CD4-positive, alpha-beta T cell treated with Interferon alpha-2 for 1 hour (primary cell): ENCODE measurements around the gene SHISA6.

Experiments used
- DNase-seq, 2 donors: peaks; one replicate each; pipeline ENCODE4 v3.0.0-alpha.2; 2020 to 2022

Gene SHISA6

GRCh38 chr17:11240841-11241610, at the start of gene SHISA6:
SHISA6 (plus strand) TSS chr17:11241213.
- no peak for DNase-seq

- no peak for DNase-seq
Observed at GRCh38 chr17:11195801-11196200, 45.2 kb upstream of the SHISA6 start.

GRCh38 chr17:11204991-11205390, 36.0 kb upstream of the SHISA6 start:
- no peak for DNase-seq

- no peak for DNase-seq
Observed at GRCh38 chr17:11205659-11206058, 35.4 kb upstream of the SHISA6 start.

DNA sequence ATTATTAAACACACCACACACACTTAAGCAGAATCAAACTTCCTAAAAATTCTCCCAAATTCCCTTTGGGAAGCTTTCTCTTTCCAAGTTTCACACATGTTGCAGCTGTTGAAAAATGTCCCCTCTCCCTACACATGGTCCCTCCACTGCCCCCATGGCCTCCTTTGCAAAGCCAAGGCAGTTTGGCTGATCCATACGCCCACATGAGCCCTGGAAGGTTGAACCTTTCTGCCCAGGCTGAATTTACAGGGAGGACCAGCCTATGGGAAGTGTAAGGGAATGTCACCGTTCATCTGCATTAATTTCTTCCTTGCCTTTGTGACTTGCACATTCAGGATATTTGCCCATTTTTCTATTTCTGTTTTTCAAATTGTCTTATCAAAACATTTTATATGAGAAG, 31.1 kb upstream of the SHISA6 start:
- no peak for DNase-seq

- DNase-seq: no peak
Observed at GRCh38 chr17:11212792-11213191, 28.2 kb upstream of the SHISA6 start.

DNA sequence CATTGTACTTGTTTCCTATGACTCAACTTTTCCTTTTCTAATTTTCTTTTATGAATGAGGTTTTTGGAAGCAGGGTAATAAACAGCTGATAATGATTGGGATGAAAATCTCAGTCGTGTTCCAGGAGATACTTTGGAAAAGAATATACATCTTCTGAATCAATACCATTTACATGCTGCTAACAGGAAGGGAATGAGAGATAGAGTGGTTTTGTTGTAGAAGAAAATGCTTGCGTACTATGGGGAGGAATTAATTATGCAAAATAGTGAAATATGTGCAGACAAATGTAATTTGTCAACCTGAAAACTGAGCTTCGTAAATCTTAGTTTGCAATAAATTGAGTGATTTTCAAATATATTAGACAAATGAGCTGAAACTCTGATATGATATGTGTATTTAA, 24.0 kb upstream of the SHISA6 start:
- no peak for DNase-seq

DNA sequence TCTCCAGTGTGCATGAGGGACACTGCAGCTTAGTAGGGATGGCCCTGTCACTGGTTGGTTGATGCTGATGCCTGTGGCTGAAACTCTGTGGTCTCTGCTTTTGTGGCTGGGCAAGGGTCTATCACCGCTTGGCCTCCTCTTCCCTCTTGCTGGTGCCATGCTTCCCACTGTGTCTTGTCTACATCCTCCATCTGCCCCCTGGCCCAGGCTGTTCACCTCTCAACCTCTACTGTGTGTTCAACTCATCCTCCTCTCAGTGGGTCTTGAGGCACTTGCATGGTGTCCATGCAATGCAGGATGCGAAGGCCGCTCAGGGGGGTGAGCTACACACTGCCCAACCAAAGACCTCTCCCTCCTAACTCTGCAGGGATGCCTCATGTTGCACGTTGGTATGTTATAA, 19.8 kb upstream of the SHISA6 start:
- DNase-seq: no peak

DNA sequence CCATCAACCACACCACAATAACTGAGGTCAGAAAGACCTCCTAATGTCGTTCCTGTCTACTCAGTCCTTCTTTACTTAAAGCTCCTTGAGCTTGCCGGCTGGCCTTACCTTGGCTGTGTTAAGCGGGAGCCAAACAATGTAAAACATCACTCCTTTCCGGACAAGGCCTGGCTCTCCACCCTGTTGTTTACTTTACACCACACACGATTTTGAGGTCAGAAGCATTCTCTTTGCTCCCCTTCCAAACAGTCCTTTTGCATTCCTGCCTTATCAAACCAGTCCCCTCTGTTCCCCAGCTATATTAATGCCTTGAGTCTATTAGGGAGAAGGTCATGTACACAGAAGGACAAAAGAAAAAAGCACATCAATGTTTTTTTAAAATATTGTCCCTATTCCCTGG, 19.3 kb upstream of the SHISA6 start:
- no peak for DNase-seq

- no peak for DNase-seq
Observed at GRCh38 chr17:11238705-11239104, 2.3 kb upstream of the SHISA6 start.

DNA sequence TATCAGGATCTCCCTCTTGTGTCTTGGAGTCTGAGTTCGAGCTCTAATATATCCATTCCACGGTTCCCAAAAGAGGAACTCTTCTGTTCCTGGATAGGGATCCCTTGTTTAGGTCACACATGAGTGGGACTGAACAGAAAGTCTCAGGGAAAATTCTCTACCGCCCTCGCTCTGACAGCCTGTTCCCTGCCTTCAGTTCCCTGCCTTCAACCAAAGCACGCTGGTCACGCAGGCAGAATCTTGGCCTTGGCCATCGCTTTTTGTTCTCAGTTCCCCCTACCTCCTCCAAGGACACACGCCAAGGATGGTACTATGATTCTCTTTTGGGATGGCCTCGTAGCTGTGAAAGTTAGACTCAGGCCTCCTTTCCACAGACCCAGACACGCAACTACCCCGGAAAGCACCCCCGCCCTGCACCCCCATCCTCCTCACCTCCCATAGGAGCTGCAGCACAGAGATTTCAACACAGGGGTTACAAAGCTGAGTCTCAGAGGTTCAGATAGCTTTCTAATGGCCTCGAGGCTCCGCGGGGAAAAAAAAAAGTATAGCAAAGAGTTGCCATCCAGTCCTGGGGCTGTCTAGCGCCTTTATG, 1.5 kb upstream of the SHISA6 start:
- DNase-seq: no peak

- no peak for DNase-seq
Observed at GRCh38 chr17:11240041-11240840, 772 bp upstream of the SHISA6 start.

- DNase-seq: no peak
Observed at GRCh38 chr17:11241611-11242226, 706 bp downstream of the SHISA6 start.

DNA sequence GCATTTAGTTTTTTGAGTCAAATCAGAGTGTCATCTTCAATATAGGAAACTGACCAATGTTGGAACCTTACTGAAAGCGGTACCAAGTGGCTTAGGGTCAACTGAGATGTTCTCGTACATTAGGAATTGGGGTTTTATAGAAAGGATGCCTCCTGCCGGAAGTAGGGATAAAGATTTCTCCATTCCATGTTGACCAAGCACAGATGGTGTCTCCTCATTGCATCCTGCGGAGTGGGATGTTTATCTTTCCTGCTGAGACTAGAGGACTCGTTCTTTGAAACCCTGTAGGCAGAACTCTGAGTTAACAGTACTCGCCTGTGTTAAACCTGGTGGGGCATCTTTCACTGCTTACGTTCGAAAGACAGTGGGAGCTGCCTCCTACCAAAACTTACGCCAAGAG, 1.4 kb downstream of the SHISA6 start:
- no peak for DNase-seq

DNA sequence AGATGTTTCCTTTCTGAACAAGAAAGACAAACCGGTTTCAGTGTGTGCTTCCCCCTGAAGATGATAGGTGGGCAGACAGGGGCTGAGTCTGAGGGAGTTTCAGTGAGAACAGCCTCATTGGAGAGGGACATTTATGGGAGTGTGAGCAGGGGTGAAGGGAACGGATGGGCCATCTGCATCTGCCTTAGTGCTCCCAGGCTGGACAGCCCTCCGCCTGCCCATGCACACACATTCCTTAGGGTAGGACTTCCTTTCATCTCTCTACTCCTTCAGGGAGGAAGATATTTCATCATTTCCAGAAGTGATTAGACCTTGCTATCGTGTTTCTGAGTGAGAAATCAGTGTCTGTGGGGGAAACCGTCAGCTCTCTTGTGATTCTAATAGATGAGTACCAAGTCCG, 3.8 kb downstream of the SHISA6 start:
- DNase-seq: no peak

DNA sequence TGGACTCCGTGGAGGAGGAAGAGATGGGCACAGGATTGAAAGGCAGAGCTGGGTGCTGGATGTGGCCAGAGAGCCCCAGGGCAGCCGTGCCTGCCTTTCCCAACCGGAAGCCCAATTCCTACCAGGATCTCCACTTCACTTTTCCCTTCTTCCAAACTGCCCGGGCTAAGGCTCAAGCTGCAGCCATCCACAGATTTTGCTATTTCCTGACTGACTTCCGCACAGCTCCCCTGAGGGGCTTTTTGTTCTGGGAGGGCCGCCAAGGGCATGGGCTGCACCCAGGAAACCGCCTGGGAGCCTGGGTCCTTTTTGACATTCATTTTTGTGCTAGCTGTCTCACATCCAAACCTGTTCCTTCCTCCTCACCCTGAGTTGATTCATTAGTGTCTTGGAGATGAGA, 4.2 kb downstream of the SHISA6 start:
- DNase-seq: no peak

GRCh38 chr17:11245791-11246190, 4.8 kb downstream of the SHISA6 start:
- no peak for DNase-seq

DNA sequence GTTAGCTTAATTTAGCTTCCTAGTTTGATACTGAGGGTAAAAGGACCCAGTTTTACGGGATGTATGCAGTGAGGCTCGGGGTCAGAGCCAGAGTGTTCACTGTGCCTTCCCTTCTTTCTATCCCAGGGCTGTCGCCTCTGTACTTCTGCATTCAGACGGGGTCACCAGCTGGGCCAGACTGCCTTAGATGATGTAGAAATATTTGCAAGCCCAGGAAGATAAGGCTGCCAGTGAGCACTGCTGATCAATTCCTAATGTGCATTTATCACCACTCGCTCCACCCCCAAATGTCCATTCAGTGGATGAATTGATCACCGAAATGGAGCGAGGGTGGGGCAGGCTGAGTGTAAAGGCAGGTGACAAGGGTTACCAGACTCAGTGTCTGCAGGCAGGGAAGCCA, 9.1 kb downstream of the SHISA6 start:
- DNase-seq: no peak

DNA sequence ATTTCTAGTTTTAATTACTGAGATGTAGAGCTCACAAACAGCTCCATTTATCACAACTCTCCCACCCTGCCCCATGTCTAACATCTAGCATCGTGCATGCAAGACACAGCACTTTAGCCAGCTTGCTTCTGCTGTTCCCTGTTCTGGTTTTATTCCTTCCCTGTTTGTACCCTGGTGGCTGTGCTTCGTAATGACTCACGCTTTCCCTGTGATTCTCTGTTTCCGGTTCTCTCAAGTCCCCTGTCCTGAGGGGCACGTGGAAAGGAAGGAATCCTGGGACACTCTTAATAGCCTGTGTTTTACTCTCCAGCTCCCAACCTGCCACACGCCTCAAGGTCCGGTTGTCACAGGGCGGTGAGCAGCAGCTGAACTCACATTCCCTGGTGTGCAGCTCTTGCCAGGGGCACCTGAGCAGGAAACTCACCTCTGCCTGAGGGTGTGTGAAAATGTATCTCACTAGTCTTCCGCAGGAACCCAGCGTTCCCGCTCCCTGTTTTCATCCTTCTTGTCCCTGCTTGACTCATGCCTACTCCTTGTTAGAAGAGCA, 10.6 kb downstream of the SHISA6 start:
- no peak for DNase-seq

DNA sequence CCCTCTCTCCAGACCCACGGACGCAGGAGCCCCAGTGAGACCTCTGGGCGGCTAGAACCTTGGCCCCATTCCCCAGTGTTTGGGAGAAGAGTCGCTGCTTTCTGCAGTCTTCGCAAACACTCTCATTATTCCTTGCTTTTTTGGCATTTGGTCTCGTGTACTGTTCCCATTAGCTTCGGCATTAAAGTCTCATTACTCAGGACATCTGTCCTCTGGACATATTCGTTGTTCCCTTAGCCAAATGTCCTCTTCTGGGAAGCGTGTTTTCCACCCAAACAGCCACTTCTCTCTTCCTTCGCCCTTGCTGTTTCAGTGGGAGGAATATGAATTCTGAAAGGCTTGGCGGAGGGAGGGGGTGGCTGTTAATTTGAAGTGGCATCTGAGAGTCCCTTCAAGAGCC, 11.1 kb downstream of the SHISA6 start:
- DNase-seq: no peak

GRCh38 chr17:11256877-11257276, 15.9 kb downstream of the SHISA6 start:
- no peak for DNase-seq

GRCh38 chr17:11264183-11264871, 23.3 kb downstream of the SHISA6 start:
- no peak for DNase-seq
